Brain microvascular endothelial cell (primary cell): ENCODE data around the gene COL27A1.
"Not testable (repeated sequence)": the region's sequence is repeated elsewhere in the genome, so short reads cannot be mapped to it uniquely, and the experiment has no call there.

ENCODE experiments used
- DNase-seq: peaks from one replicate; pipeline ENCODE4 v3.0.0-alpha.2; 2020
- H3K27ac ChIP-seq: fragments of 250-450 bp; sonication (Bioruptor Pico); 2 replicates; pipeline ENCODE4 v1.5.1; 2020; ENCODE audit warnings: mild to moderate bottlenecking, moderate library complexity
- H3K27me3 ChIP-seq: fragments of 250-450 bp; sonication (Bioruptor Pico); replicated peaks from 2 replicates; pipeline ENCODE4 v1.5.1; 2020; ENCODE audit warnings: mild to moderate bottlenecking
- H3K36me3 ChIP-seq: fragments of 250-450 bp; sonication (Bioruptor Pico); replicated peaks from 2 replicates; pipeline ENCODE4 v1.5.1; 2020; ENCODE audit warnings: mild to moderate bottlenecking
- H3K4me3 ChIP-seq: 2 replicates; pipeline ENCODE4 v1.5.1; 2011; ENCODE audit warnings: low read depth, mild to moderate bottlenecking, control low read depth, low read length, moderate library complexity
- in situ Hi-C: cut with HindIII; loops from 2 replicates; pipeline ENCODE4 v1.10.0; 2017; ENCODE audit warnings: low sequenced_read_pairs, low pct_ligation_motif_present
- TF ChIP-seq, protein P1 (sequence below): IDR thresholded peaks from 2 replicates; pipeline ENCODE4 v1.5.1; 2011; ENCODE audit warnings: low read depth, mild to moderate bottlenecking, moderate library complexity, low read length, control low read depth, inconsistent platforms; ENCODE audit errors: missing control alignments

The COL27A1 gene

GRCh38 chr9:114323849-114324248 lies 168.5 kb downstream of the COL27A1 start:
- H3K4me3 ChIP-seq, DNase-seq, in situ Hi-C loops, H3K27ac ChIP-seq, H3K36me3 ChIP-seq, H3K27me3 ChIP-seq: not testable (repeated sequence)

- in situ Hi-C loops = no loop called here
- Histone ChIP-seq H3K4me3 (no peak overlapping the region), H3K27me3 (no peaks in the 10 kb centered on the region), H3K27ac (no peak overlapping the region), H3K36me3 (no peaks in the 10 kb centered on the region)
- TF ChIP-seq, protein P1, sequence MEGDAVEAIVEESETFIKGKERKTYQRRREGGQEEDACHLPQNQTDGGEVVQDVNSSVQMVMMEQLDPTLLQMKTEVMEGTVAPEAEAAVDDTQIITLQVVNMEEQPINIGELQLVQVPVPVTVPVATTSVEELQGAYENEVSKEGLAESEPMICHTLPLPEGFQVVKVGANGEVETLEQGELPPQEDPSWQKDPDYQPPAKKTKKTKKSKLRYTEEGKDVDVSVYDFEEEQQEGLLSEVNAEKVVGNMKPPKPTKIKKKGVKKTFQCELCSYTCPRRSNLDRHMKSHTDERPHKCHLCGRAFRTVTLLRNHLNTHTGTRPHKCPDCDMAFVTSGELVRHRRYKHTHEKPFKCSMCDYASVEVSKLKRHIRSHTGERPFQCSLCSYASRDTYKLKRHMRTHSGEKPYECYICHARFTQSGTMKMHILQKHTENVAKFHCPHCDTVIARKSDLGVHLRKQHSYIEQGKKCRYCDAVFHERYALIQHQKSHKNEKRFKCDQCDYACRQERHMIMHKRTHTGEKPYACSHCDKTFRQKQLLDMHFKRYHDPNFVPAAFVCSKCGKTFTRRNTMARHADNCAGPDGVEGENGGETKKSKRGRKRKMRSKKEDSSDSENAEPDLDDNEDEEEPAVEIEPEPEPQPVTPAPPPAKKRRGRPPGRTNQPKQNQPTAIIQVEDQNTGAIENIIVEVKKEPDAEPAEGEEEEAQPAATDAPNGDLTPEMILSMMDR = no peak
- no peak for DNase-seq
These were observed 169.2 kb downstream of the COL27A1 start for GRCh38 chr9:114324492-114324891.

GRCh38 chr9:114324965-114325364 lies 169.6 kb downstream of the COL27A1 start:
- H3K27ac ChIP-seq, in situ Hi-C loops, H3K4me3 ChIP-seq, DNase-seq, H3K36me3 ChIP-seq, H3K27me3 ChIP-seq: not testable (repeated sequence)

DNA sequence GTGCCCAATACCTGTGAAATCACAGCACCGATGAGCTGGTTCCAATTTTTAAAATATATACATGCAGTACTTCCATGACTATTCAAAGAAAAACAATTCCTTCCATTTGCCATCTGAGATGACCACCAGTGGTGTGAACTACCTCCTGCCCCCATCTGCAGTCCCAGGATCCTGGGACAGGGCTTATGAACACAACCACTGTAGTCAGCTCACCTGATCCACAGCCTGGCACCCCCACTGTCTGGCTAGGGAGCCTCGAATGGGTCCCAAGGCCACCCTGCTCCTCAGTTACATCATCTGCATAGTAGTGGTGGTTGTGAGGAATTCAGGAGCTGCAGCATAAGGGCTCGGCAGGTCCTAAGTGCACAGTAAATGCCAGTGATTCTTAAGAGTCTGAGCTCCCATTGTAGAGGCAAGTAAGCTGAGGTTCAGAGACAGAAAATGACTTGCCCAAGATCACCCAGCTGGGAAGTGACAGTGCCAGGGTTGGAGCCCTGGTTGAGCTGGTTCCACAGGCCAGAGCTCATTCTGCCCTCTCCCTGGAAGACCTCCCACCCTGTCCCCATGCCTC lies 170.4 kb downstream of the COL27A1 start:
- H3K4me3 ChIP-seq, H3K27me3 ChIP-seq, in situ Hi-C loops, H3K36me3 ChIP-seq, H3K27ac ChIP-seq, DNase-seq: not testable (repeated sequence)

GRCh38 chr9:114327749-114328148 lies 172.4 kb downstream of the COL27A1 start:
- in situ Hi-C loops = no loop called here
- Histone ChIP-seq H3K27ac (no peak overlapping the region), H3K36me3 (no peaks in the 10 kb centered on the region), H3K4me3 (no peak overlapping the region), H3K27me3 (no peaks in the 10 kb centered on the region)
- TF ChIP-seq, protein P1 = no peak
- no peak for DNase-seq

- DNase-seq, in situ Hi-C loops: not testable (repeated sequence)
These were observed 173.1 kb downstream of the COL27A1 start for GRCh38 chr9:114328357-114328820.

DNA sequence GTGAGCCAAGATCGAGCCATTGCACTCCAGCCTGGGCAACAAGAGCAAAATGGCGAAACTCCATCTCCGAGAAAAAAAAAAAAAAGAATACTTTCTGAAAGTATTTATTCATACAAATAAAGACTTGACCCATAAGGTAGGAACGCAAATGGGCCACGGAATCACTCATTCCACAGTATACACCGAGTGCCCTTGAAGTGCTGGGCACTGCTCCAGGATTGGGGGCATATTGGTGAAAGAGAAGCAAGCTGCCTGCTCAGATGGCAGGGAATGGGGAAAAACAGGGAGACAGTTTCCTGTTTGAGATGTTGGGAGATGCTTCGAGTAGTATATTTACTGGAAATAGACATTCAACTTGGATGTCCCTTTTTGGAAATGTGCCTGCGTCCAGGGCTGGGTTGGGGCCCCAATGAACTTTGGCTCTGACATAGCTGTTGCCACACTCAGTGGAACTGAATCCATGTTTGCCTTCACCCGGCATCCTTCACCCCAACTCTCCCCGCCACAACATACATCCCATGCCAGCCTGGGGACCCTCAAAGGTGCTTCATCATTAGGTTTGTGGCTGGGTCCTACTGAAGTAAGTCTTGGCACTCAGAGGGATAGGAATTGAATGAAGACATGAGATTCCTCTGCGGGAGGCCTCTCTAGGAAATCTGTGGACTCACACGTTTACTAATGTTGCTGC lies 173.7 kb downstream of the COL27A1 start:
- DNase-seq, H3K27ac ChIP-seq, H3K36me3 ChIP-seq, H3K4me3 ChIP-seq, in situ Hi-C loops, H3K27me3 ChIP-seq: not testable (repeated sequence)

More at GRCh38 chr9:114328357-114328820, 173.1 kb downstream of the COL27A1 start:
- H3K36me3 ChIP-seq, H3K4me3 ChIP-seq, H3K27ac ChIP-seq, H3K27me3 ChIP-seq: not testable (repeated sequence)

DNA sequence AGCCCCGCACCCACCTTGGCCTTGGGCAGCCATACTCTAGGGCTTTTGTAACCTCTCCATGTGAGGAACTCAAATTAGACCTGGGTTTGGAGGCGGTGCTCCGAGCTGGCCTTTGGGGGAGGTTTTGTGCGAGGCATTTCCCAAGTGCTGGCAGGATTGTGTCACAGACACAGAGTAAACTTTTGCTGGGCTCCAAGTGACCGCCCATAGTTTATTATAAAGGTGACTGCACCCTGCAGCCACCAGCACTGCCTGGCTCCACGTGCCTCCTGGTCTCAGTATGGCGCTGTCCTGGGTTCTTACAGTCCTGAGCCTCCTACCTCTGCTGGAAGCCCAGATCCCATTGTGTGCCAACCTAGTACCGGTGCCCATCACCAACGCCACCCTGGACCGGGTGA lies 174.3 kb downstream of the COL27A1 start, which contains the start of gene ORM2:
TSS of gene ORM2 (plus strand) at position 245 of the 398 bp plus-strand sequence. CDS start at position 281, 36 bp downstream.
- H3K36me3 ChIP-seq, DNase-seq, H3K27ac ChIP-seq, in situ Hi-C loops, H3K4me3 ChIP-seq, H3K27me3 ChIP-seq: not testable (repeated sequence)

- H3K36me3 ChIP-seq = no peaks in the 10 kb centered on the region
- no peak for DNase-seq
- no peak overlapping the region for H3K27ac ChIP-seq
- no peaks in the 10 kb centered on the region for H3K27me3 ChIP-seq
- in situ Hi-C loops = no loop called here
- H3K4me3 ChIP-seq = no peak overlapping the region
- TF ChIP-seq, protein P1 = no peak
These were observed 175.3 kb downstream of the COL27A1 start for GRCh38 chr9:114330636-114331035.

DNA sequence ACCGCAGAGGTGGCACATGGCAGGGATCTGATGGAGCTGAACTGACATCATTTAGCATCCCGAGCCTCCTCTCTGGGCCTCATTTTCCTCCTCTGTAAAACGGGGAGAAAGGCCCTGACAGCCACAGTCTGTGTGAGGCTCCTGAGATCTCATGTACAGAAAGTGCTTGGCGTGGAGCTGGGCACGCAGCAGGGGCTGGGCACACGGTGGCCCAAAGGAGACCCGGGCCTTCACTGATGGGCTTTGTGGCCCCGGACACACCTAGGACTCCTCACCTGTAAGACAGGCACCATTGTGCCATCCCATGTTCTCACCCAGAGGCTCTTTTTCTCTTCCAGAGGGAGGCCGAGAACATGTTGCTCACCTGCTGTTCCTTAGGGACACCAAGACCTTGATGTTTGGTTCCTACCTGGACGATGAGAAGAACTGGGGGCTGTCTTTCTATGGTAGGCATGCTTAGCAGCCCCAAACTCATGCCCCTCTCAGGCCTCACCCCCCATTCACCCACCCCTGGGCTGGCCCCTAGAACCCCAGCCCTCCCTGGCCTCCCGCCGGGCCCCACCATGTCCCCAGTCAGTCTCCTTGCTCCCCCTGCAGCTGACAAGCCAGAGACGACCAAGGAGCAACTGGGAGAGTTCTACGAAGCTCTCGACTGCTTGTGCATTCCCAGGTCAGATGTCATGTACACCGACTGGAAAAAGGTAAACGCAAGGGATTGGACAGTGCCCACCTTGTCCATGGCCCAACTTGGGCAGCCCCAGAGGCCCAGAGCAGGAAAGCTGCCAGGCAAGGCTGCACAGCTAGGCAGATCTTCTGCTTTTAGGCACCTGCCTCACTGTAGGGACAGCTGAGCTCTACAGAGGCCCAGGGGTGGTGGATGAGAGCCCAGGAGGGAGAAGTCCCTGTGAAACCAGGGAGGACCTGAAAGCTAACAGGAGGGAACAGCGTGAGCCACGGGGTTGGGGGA lies 176.2 kb downstream of the COL27A1 start:
- DNase-seq, in situ Hi-C loops, H3K27me3 ChIP-seq, H3K27ac ChIP-seq, H3K36me3 ChIP-seq, H3K4me3 ChIP-seq: not testable (repeated sequence)
